GM12878 (cell line): ENCODE results near the gene RMI2.

ENCODE experiments used
- CTCF ChIP-seq, 3 experiments: IDR thresholded peaks in 2 of 3; conservative IDR thresholded peaks in 1 of 3; 2 replicates each; pipeline ENCODE4 v1.5.1; 2011; ENCODE audit warnings: low read depth in 3 of 3, low read length in 3 of 3, mild to moderate bottlenecking in 3 of 3, control low read depth in 2 of 3, moderate library complexity in 2 of 3, inconsistent platforms in 1 of 3, mixed read lengths in 1 of 3; ENCODE audit not compliant: control insufficient read depth in 2 of 3, insufficient read depth in 1 of 3; ENCODE audit errors: extremely low read depth in 1 of 3
- MYC ChIP-seq: IDR thresholded peaks from 2 replicates; pipeline ENCODE4 v1.6.1; 2011; ENCODE audit warnings: mild to moderate bottlenecking, low read length, moderate library complexity, inconsistent platforms; ENCODE audit not compliant: insufficient read depth, insufficient replicate concordance, insufficient read length, severe bottlenecking
- NR2F1 ChIP-seq: fragments of 450-650 bp; conservative IDR thresholded peaks from 2 replicates; pipeline ENCODE4 v1.6.1; 2017; ENCODE audit warnings: mild to moderate bottlenecking
- RAD21 ChIP-seq: IDR thresholded peaks from 2 replicates; pipeline ENCODE4 v1.6.1; 2011; ENCODE audit warnings: mild to moderate bottlenecking, low read depth, low read length, moderate library complexity; ENCODE audit not compliant: insufficient read depth
- ZZZ3 ChIP-seq: IDR thresholded peaks from 2 replicates; pipeline ENCODE4 v1.6.1; 2011; ENCODE audit warnings: low read depth; ENCODE audit not compliant: control insufficient read depth, insufficient read length

GRCh38 chr16:11342021-11342855 is 3.0 kb upstream of the RMI2 start:
- TF ChIP-seq NR2F1: no peak
- no peak for TF ChIP-seq CTCF (IDR thresholded peaks at IDR 0.05 in 2 of 3, conservative IDR thresholded peaks at IDR 0.05 in 1 of 3; ENCODE audit: control insufficient read depth in 2 of 3, extremely low read depth in 1 of 3, insufficient read depth in 1 of 3, low read depth in 3 of 3, low read length in 3 of 3)
- no peak for TF ChIP-seq MYC
- no peak for TF ChIP-seq RAD21
- no peak for TF ChIP-seq ZZZ3
